HEK293 (cell line): Measurements from ENCODE around the gene SWT1.
A peak's percentile ranks its signal among the peaks of the same experiment; 100 is the strongest.

ENCODE experiments used
- CTCF ChIA-PET: fragments of 350-600 bp; formaldehyde crosslinking; extraction: SDS; loops from one replicate; lab custom pipeline; 2021; ENCODE audit warnings: antibody characterized with exemption; lab: Yijun Ruan, JAX
- POLR2A ChIA-PET: fragments of 300-600 bp; formaldehyde crosslinking; extraction: SDS; loops from one replicate; lab custom pipeline; 2020; ENCODE audit warnings: antibody characterized with exemption, inconsistent platforms; lab: Yijun Ruan, JAX
- H3K27ac ChIP-seq: fragments of 200-500 bp; sonication (Bioruptor generic); 2 replicates; pipeline ENCODE4 v1.5.1; 2014; ENCODE audit warnings: low read depth, low read length, control low read depth, inconsistent platforms; ENCODE audit errors: extremely low read depth
- H3K36me3 ChIP-seq, 2 experiments: fragments of 200-500 bp in 1 of 2; sonication (Bioruptor generic) in 1 of 2; 1 replicate in 1 of 2; 2 replicates in 1 of 2; pipeline ENCODE4 v1.5.1; 2014 to 2017; ENCODE audit warnings: inconsistent platforms in 2 of 2, low read length in 2 of 2; ENCODE audit not compliant: control insufficient read depth in 2 of 2, insufficient read depth in 1 of 2
- H3K4me1 ChIP-seq: fragments of 200-500 bp; sonication (Bioruptor generic); 2 replicates; pipeline ENCODE4 v1.5.1; 2014; ENCODE audit warnings: mild to moderate bottlenecking, low read length, inconsistent platforms; ENCODE audit not compliant: control insufficient read depth, insufficient read depth
- H3K4me3 ChIP-seq: 2 replicates; pipeline ENCODE4 v1.5.1; 2011; ENCODE audit warnings: low read depth, mild to moderate bottlenecking, control low read depth, low read length, moderate library complexity
- H3K9me3 ChIP-seq: fragments of 200-500 bp; sonication (Bioruptor generic); 2 replicates; pipeline ENCODE4 v1.5.1; 2014; ENCODE audit warnings: low read depth, low read length, inconsistent platforms; ENCODE audit not compliant: control insufficient read depth, insufficient read depth
- BCL6B ChIP-seq: fragments of 450-650 bp; formaldehyde crosslinking; IDR thresholded peaks from 2 replicates; pipeline ENCODE4 v1.5.1; 2017; ENCODE audit warnings: missing biosample characterization, missing genetic modification characterization
- FEZF1 ChIP-seq: fragments of 450-650 bp; formaldehyde crosslinking; IDR thresholded peaks from 2 replicates; pipeline ENCODE4 v1.5.1; 2016; ENCODE audit warnings: missing biosample characterization, missing genetic modification characterization
- HOXD13 ChIP-seq: sonication (generic); formaldehyde crosslinking; IDR thresholded peaks from 2 replicates; pipeline ENCODE4 v1.8.0; 2022; ENCODE audit warnings: missing genetic modification reagents, borderline replicate concordance
- KLF1 ChIP-seq: fragments of 450-650 bp; formaldehyde crosslinking; IDR thresholded peaks from 2 replicates; pipeline ENCODE4 v1.5.1; 2016; ENCODE audit warnings: missing biosample characterization, missing genetic modification characterization
- KLF7 ChIP-seq: fragments of 450-650 bp; formaldehyde crosslinking; IDR thresholded peaks from 2 replicates; pipeline ENCODE4 v1.5.1; 2016; ENCODE audit warnings: missing biosample characterization, missing genetic modification characterization, borderline replicate concordance
- ZBTB1 ChIP-seq: fragments of 450-650 bp; formaldehyde crosslinking; IDR thresholded peaks from 2 replicates; pipeline ENCODE4 v1.5.1; 2016; ENCODE audit warnings: missing biosample characterization, missing genetic modification characterization
- ZBTB11 ChIP-seq: fragments of 450-650 bp; formaldehyde crosslinking; conservative IDR thresholded peaks from 2 replicates; pipeline ENCODE4 v1.5.1; 2016; ENCODE audit warnings: low read depth, missing biosample characterization, missing genetic modification characterization
- ZBTB48 ChIP-seq: fragments of 450-650 bp; formaldehyde crosslinking; IDR thresholded peaks from 2 replicates; pipeline ENCODE4 v1.5.1; 2016; ENCODE audit warnings: missing biosample characterization, missing genetic modification characterization
- ZFP37 ChIP-seq: fragments of 450-650 bp; formaldehyde crosslinking; IDR thresholded peaks from 2 replicates; pipeline ENCODE4 v1.5.1; 2016; ENCODE audit warnings: missing biosample characterization, missing genetic modification characterization
- ZFP69B ChIP-seq: fragments of 450-650 bp; formaldehyde crosslinking; IDR thresholded peaks from 2 replicates; pipeline ENCODE4 v1.5.1; 2016; ENCODE audit warnings: missing biosample characterization, missing genetic modification characterization
- ZIC2 ChIP-seq: fragments of 450-650 bp; formaldehyde crosslinking; IDR thresholded peaks from 2 replicates; pipeline ENCODE4 v1.5.1; 2016; ENCODE audit warnings: missing biosample characterization, missing genetic modification characterization
- ZNF140 ChIP-seq: fragments of 450-650 bp; formaldehyde crosslinking; IDR thresholded peaks from 2 replicates; pipeline ENCODE4 v1.5.1; 2016; ENCODE audit warnings: missing biosample characterization, missing genetic modification characterization
- ZNF184 ChIP-seq: fragments of 450-650 bp; IDR thresholded peaks from 2 replicates; pipeline ENCODE4 v1.5.1; 2018; ENCODE audit warnings: missing biosample characterization, mild to moderate bottlenecking, missing genetic modification characterization
- ZNF2 ChIP-seq: fragments of 450-650 bp; formaldehyde crosslinking; IDR thresholded peaks from 2 replicates; pipeline ENCODE4 v1.5.1; 2016; ENCODE audit warnings: missing biosample characterization, missing genetic modification characterization
- ZNF280D ChIP-seq: fragments of 450-650 bp; formaldehyde crosslinking; IDR thresholded peaks from 2 replicates; pipeline ENCODE4 v1.5.1; 2016; ENCODE audit warnings: missing biosample characterization, missing genetic modification characterization
- ZNF37A ChIP-seq: fragments of 450-650 bp; IDR thresholded peaks from 2 replicates; pipeline ENCODE4 v1.5.1; 2018; ENCODE audit warnings: missing biosample characterization, missing genetic modification characterization
- ZNF561 ChIP-seq: fragments of 450-650 bp; IDR thresholded peaks from 2 replicates; pipeline ENCODE4 v1.5.1; 2018; ENCODE audit warnings: missing biosample characterization, missing genetic modification characterization, borderline replicate concordance
- ZNF571 ChIP-seq: fragments of 450-650 bp; formaldehyde crosslinking; IDR thresholded peaks from 2 replicates; pipeline ENCODE4 v1.5.0; 2017; ENCODE audit warnings: missing biosample characterization, missing genetic modification characterization
- ZNF600 ChIP-seq: fragments of 450-650 bp; formaldehyde crosslinking; IDR thresholded peaks from 2 replicates; pipeline ENCODE4 v1.5.1; 2016; ENCODE audit warnings: missing biosample characterization, missing genetic modification characterization
- ZNF660 ChIP-seq: fragments of 450-650 bp; IDR thresholded peaks from 2 replicates; pipeline ENCODE4 v1.5.1; 2018; ENCODE audit warnings: missing biosample characterization, mild to moderate bottlenecking, missing genetic modification characterization
- ZNF692 ChIP-seq: fragments of 450-650 bp; formaldehyde crosslinking; IDR thresholded peaks from 2 replicates; pipeline ENCODE4 v1.5.1; 2016; ENCODE audit warnings: missing biosample characterization, missing genetic modification characterization
- ZNF704 ChIP-seq: fragments of 450-650 bp; formaldehyde crosslinking; IDR thresholded peaks from 2 replicates; pipeline ENCODE4 v1.5.1; 2016; ENCODE audit warnings: missing biosample characterization, missing genetic modification characterization

Gene SWT1

GRCh38 chr1:185157599-185158412, 839 bp downstream of the SWT1 start (continued):
- no peak for TF ChIP-seq ZNF280D (tag by site-specific recombination)
- TF ChIP-seq ZNF600: 0 out of 2 replicates have a peak, but pooled peaks have one; percentile 35
- peak; percentile 50; the same call in 1 of the 2 replicates for TF ChIP-seq KLF1
- TF ChIP-seq ZIC2 (tag by site-specific recombination): peak; percentile 56
- 0 out of 2 replicates have a peak, but pooled peaks have one; percentile 58 for TF ChIP-seq ZNF561 (tag by site-specific recombination)
- TF ChIP-seq HOXD13 (CRISPR knock-in tag): no peak
- no peak for TF ChIP-seq ZNF140 (tag by site-specific recombination)
- TF ChIP-seq ZFP37 (tag by site-specific recombination): no peak
- TF ChIP-seq FEZF1 (tag by site-specific recombination): peak; percentile 54
- peak; percentile 37; the same call in 1 of the 2 replicates for TF ChIP-seq ZBTB11 (tag by site-specific recombination)

- Histone ChIP-seq H3K9me3 (no peaks in the 10 kb centered on the region), H3K4me1 (no peaks in the 10 kb centered on the region), H3K4me3 (no peak overlapping the region), H3K36me3 (no peaks in the 10 kb centered on the region), H3K27ac (no peak overlapping the region)
- CTCF ChIA-PET: interaction anchor here (0.6 to 6.2 kb wide), 5 partner anchors 11 to 537 kb away, joined by 3 to 64 read pairs (median 3); no protein-coding TSS in a partner anchor
- POLR2A ChIA-PET: interaction anchor here (0.6 kb wide), 1 partner anchor 118 kb away, joined by 3 read pairs; no protein-coding TSS in a partner anchor
- no peak for TF ChIP-seq ZFP69B (tag by site-specific recombination)
- TF ChIP-seq KLF7: no peak
- no peak for TF ChIP-seq ZNF704
- TF ChIP-seq ZNF571 (tag by site-specific recombination): peak; percentile 57; the same call in 1 of the 2 replicates
- TF ChIP-seq ZNF692: no peak
- no peak for TF ChIP-seq ZBTB1 (tag by site-specific recombination)
- TF ChIP-seq ZBTB48 (tag by site-specific recombination): 0 out of 2 replicates have a peak, but pooled peaks have one; percentile 30
- peak; percentile 66 for TF ChIP-seq BCL6B
- TF ChIP-seq ZNF660 (tag by site-specific recombination): peak; percentile 83
- TF ChIP-seq ZNF600: 0 out of 2 replicates have a peak, but pooled peaks have one; percentile 34
- TF ChIP-seq ZNF37A (tag by site-specific recombination): 0 out of 2 replicates have a peak, but pooled peaks have one; percentile 13
- TF ChIP-seq ZNF561 (tag by site-specific recombination): 0 out of 2 replicates have a peak, but pooled peaks have one; percentile 24
- no peak for TF ChIP-seq ZNF2 (tag by site-specific recombination)
- TF ChIP-seq ZNF184 (tag by site-specific recombination): 0 out of 2 replicates have a peak, but pooled peaks have one; percentile 56
Measured at GRCh38 chr1:185158800-185159199, 1.8 kb downstream of the SWT1 start.
